ENCODE data around the gene MCCC2.

The MCCC2 gene

GRCh38 chr5:71693828-71694427, 106.8 kb downstream of the MCCC2 start:
- Histone ChIP-seq H3K9me3 (ENCODE audit: control insufficient read depth in 2 of 2, low read length in 2 of 2) (no peaks in the 10 kb centered on the region), H3K27ac (ENCODE audit: low read depth in 2 of 2, low read length in 2 of 2) (no peak overlapping the region), H3K4me3 (ENCODE audit: low read length in 2 of 2) (no peak overlapping the region), H3K9ac (ENCODE audit: low read depth in 1 of 2, low read length in 2 of 2) (no peak overlapping the region), H3K36me3 (ENCODE audit: control insufficient read depth in 2 of 2, insufficient read depth in 2 of 2, low read length in 2 of 2) (no peaks in the 10 kb centered on the region), H3K4me1 (ENCODE audit: control insufficient read depth in 2 of 2, insufficient read depth in 2 of 2, low read length in 2 of 2) (peaks cover 3 to 4% of the 10 kb centered on the region in 2 donors), H3K27me3 (ENCODE audit: control insufficient read depth in 2 of 2, insufficient read depth in 2 of 2, low read length in 2 of 2) (peaks cover 0 to 2% of the 10 kb centered on the region in 2 donors)

GRCh38 chr5:71695071-71695470, 107.9 kb downstream of the MCCC2 start:
- Histone ChIP-seq H3K9ac (ENCODE audit: low read depth in 1 of 2, low read length in 2 of 2) (no peak overlapping the region), H3K27ac (ENCODE audit: low read depth in 2 of 2, low read length in 2 of 2) (no peak overlapping the region), H3K36me3 (ENCODE audit: control insufficient read depth in 2 of 2, insufficient read depth in 2 of 2, low read length in 2 of 2) (no peaks in the 10 kb centered on the region), H3K27me3 (ENCODE audit: control insufficient read depth in 2 of 2, insufficient read depth in 2 of 2, low read length in 2 of 2) (no peaks in the 10 kb centered on the region), H3K4me3 (ENCODE audit: low read length in 2 of 2) (no peak overlapping the region), H3K9me3 (ENCODE audit: control insufficient read depth in 2 of 2, low read length in 2 of 2) (no peaks in the 10 kb centered on the region), H3K4me1 (ENCODE audit: control insufficient read depth in 2 of 2, insufficient read depth in 2 of 2, low read length in 2 of 2) (peaks cover 3 to 4% of the 10 kb centered on the region in 2 donors)

DNA sequence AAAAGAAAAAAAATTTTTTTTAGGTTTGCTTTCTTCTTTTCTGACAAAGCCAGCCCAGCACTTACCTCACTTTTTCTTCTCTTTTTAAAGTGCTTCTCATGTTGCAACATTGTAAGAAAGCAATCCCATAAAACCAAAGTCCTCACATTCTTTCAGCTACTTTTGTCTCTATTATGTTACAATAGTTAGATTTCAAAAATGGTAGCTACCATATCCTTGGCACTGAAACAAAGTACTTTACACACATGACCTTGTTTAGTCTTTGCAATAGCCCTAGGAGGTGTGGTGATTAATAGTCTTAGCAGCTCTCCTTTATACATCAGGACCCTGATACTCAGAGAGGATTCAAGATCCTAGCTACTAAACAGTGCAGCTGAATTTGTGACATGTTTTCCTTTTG, 108.5 kb downstream of the MCCC2 start:
- Histone ChIP-seq H3K4me3 (ENCODE audit: low read length in 2 of 2) (no peak overlapping the region), H3K9me3 (ENCODE audit: control insufficient read depth in 2 of 2, low read length in 2 of 2) (no peaks in the 10 kb centered on the region), H3K27ac (ENCODE audit: low read depth in 2 of 2, low read length in 2 of 2) (no peak overlapping the region), H3K4me1 (ENCODE audit: control insufficient read depth in 2 of 2, insufficient read depth in 2 of 2, low read length in 2 of 2) (peaks cover 3 to 4% of the 10 kb centered on the region in 2 donors), H3K9ac (ENCODE audit: low read depth in 1 of 2, low read length in 2 of 2) (no peak overlapping the region), H3K36me3 (ENCODE audit: control insufficient read depth in 2 of 2, insufficient read depth in 2 of 2, low read length in 2 of 2) (no peaks in the 10 kb centered on the region), H3K27me3 (ENCODE audit: control insufficient read depth in 2 of 2, insufficient read depth in 2 of 2, low read length in 2 of 2) (no peaks in the 10 kb centered on the region)

GRCh38 chr5:71697967-71698366, 110.8 kb downstream of the MCCC2 start:
- peaks cover 3 to 4% of the 10 kb centered on the region in 2 donors for H3K4me1 ChIP-seq (ENCODE audit: control insufficient read depth in 2 of 2, insufficient read depth in 2 of 2, low read length in 2 of 2)
- no peak overlapping the region for H3K27ac ChIP-seq (ENCODE audit: low read depth in 2 of 2, low read length in 2 of 2)
- no peak overlapping the region for H3K9ac ChIP-seq (ENCODE audit: low read depth in 1 of 2, low read length in 2 of 2)
- H3K27me3 ChIP-seq (ENCODE audit: control insufficient read depth in 2 of 2, insufficient read depth in 2 of 2, low read length in 2 of 2): no peaks in the 10 kb centered on the region
- no peaks in the 10 kb centered on the region for H3K9me3 ChIP-seq (ENCODE audit: control insufficient read depth in 2 of 2, low read length in 2 of 2)
- no peak overlapping the region for H3K4me3 ChIP-seq (ENCODE audit: low read length in 2 of 2)
- no peaks in the 10 kb centered on the region for H3K36me3 ChIP-seq (ENCODE audit: control insufficient read depth in 2 of 2, insufficient read depth in 2 of 2, low read length in 2 of 2)

GRCh38 chr5:71699233-71699632, 112.1 kb downstream of the MCCC2 start:
- no peak overlapping the region for H3K4me3 ChIP-seq (ENCODE audit: low read length in 2 of 2)
- H3K36me3 ChIP-seq (ENCODE audit: control insufficient read depth in 2 of 2, insufficient read depth in 2 of 2, low read length in 2 of 2): no peaks in the 10 kb centered on the region
- H3K4me1 ChIP-seq (ENCODE audit: control insufficient read depth in 2 of 2, insufficient read depth in 2 of 2, low read length in 2 of 2): peaks cover 0 to 4% of the 10 kb centered on the region in 2 donors
- H3K27ac ChIP-seq (ENCODE audit: low read depth in 2 of 2, low read length in 2 of 2): no peak overlapping the region
- no peaks in the 10 kb centered on the region for H3K9me3 ChIP-seq (ENCODE audit: control insufficient read depth in 2 of 2, low read length in 2 of 2)
- peaks cover 0 to 4% of the 10 kb centered on the region in 2 donors for H3K27me3 ChIP-seq (ENCODE audit: control insufficient read depth in 2 of 2, insufficient read depth in 2 of 2, low read length in 2 of 2)
- no peak overlapping the region for H3K9ac ChIP-seq (ENCODE audit: low read depth in 1 of 2, low read length in 2 of 2)

DNA sequence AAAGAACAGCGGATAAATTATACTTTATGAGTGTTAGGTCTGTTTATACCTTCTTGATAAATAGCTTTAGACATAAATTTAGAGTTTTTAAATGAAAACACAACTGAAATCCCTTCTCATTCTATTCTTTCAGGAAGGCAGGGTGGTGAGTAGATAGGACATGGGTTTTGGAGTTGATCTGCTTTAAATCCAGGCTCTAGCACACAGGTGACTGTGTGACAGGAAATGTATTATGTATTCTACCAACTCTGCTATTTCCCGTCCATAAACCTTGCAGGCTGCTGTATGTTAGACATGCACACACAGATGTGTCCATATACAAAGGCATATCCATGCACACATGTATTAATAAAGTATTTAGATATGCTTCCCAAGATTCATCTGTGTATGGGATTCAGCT, 112.6 kb downstream of the MCCC2 start:
- H3K27ac ChIP-seq (ENCODE audit: low read depth in 2 of 2, low read length in 2 of 2): no peak overlapping the region
- H3K27me3 ChIP-seq (ENCODE audit: control insufficient read depth in 2 of 2, insufficient read depth in 2 of 2, low read length in 2 of 2): peaks cover 0 to 4% of the 10 kb centered on the region in 2 donors
- H3K4me1 ChIP-seq (ENCODE audit: control insufficient read depth in 2 of 2, insufficient read depth in 2 of 2, low read length in 2 of 2): peaks cover 0 to 4% of the 10 kb centered on the region in 2 donors
- H3K9ac ChIP-seq (ENCODE audit: low read depth in 1 of 2, low read length in 2 of 2): no peak overlapping the region
- no peak overlapping the region for H3K4me3 ChIP-seq (ENCODE audit: low read length in 2 of 2)
- H3K36me3 ChIP-seq (ENCODE audit: control insufficient read depth in 2 of 2, insufficient read depth in 2 of 2, low read length in 2 of 2): no peaks in the 10 kb centered on the region
- no peaks in the 10 kb centered on the region for H3K9me3 ChIP-seq (ENCODE audit: control insufficient read depth in 2 of 2, low read length in 2 of 2)

DNA sequence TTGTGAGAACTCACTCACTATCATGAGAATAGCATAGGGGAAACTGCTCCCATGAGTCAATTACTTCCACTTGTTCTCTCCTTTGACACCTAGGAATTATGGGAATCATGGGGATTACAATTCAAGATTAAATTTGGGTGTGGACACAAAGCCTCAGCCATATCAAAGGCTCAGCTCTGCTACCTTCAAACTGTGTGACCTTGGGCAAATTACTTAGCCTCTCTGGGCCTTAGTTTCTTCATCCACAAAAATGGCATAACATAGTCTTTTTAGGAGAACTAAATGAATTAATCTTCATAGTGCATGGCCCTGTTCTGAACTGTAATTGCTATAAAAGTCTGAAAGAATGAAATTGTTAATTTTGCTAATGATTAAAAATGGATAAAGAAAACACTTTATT, 113.7 kb downstream of the MCCC2 start:
- Histone ChIP-seq H3K4me1 (ENCODE audit: control insufficient read depth in 2 of 2, insufficient read depth in 2 of 2, low read length in 2 of 2) (no peaks in the 10 kb centered on the region), H3K9me3 (ENCODE audit: control insufficient read depth in 2 of 2, low read length in 2 of 2) (no peaks in the 10 kb centered on the region), H3K36me3 (ENCODE audit: control insufficient read depth in 2 of 2, insufficient read depth in 2 of 2, low read length in 2 of 2) (no peaks in the 10 kb centered on the region), H3K4me3 (ENCODE audit: low read length in 2 of 2) (no peak overlapping the region), H3K9ac (ENCODE audit: low read depth in 1 of 2, low read length in 2 of 2) (no peak overlapping the region), H3K27ac (ENCODE audit: low read depth in 2 of 2, low read length in 2 of 2) (no peak overlapping the region), H3K27me3 (ENCODE audit: control insufficient read depth in 2 of 2, insufficient read depth in 2 of 2, low read length in 2 of 2) (peaks cover 0 to 4% of the 10 kb centered on the region in 2 donors)

GRCh38 chr5:71701407-71701806, 114.3 kb downstream of the MCCC2 start:
- H3K27me3 ChIP-seq (ENCODE audit: control insufficient read depth in 2 of 2, insufficient read depth in 2 of 2, low read length in 2 of 2): peaks cover 0 to 4% of the 10 kb centered on the region in 2 donors

DNA sequence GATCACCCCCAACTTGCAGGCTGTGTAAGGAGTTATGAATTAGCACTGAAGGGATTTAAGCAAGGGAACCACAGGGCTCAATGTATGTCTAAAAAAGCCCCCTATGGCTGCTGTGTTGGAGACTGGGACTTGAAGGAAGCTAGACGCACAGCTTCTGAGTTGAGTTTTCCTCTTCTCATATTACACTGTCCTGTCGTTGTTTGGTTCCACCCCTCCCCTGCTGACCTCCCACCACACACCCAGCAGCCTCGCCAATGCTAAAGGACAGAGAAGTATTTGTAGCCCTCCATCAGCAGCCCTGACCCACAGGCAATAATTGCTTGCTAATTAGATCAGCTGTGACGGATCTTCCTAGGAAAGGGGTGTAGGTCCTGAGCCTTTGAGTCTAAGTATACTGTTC, 116.8 kb downstream of the MCCC2 start:
- no peaks in the 10 kb centered on the region for H3K9me3 ChIP-seq (ENCODE audit: control insufficient read depth in 2 of 2, low read length in 2 of 2)
- H3K4me1 ChIP-seq (ENCODE audit: control insufficient read depth in 2 of 2, insufficient read depth in 2 of 2, low read length in 2 of 2): no peaks in the 10 kb centered on the region
- no peak overlapping the region for H3K27ac ChIP-seq (ENCODE audit: low read depth in 2 of 2, low read length in 2 of 2)
- no peak overlapping the region for H3K9ac ChIP-seq (ENCODE audit: low read depth in 1 of 2, low read length in 2 of 2)
- H3K36me3 ChIP-seq (ENCODE audit: control insufficient read depth in 2 of 2, insufficient read depth in 2 of 2, low read length in 2 of 2): no peaks in the 10 kb centered on the region
- H3K27me3 ChIP-seq (ENCODE audit: control insufficient read depth in 2 of 2, insufficient read depth in 2 of 2, low read length in 2 of 2): peaks cover 0 to 4% of the 10 kb centered on the region in 2 donors
- no peak overlapping the region for H3K4me3 ChIP-seq (ENCODE audit: low read length in 2 of 2)

More at GRCh38 chr5:71701407-71701806, 114.3 kb downstream of the MCCC2 start:
- H3K4me3 ChIP-seq (ENCODE audit: low read length in 2 of 2): no peak overlapping the region
- H3K36me3 ChIP-seq (ENCODE audit: control insufficient read depth in 2 of 2, insufficient read depth in 2 of 2, low read length in 2 of 2): no peaks in the 10 kb centered on the region
- no peak overlapping the region for H3K9ac ChIP-seq (ENCODE audit: low read depth in 1 of 2, low read length in 2 of 2)
- no peaks in the 10 kb centered on the region for H3K4me1 ChIP-seq (ENCODE audit: control insufficient read depth in 2 of 2, insufficient read depth in 2 of 2, low read length in 2 of 2)
- H3K27ac ChIP-seq (ENCODE audit: low read depth in 2 of 2, low read length in 2 of 2): no peak overlapping the region
- H3K9me3 ChIP-seq (ENCODE audit: control insufficient read depth in 2 of 2, low read length in 2 of 2): no peaks in the 10 kb centered on the region

DNA sequence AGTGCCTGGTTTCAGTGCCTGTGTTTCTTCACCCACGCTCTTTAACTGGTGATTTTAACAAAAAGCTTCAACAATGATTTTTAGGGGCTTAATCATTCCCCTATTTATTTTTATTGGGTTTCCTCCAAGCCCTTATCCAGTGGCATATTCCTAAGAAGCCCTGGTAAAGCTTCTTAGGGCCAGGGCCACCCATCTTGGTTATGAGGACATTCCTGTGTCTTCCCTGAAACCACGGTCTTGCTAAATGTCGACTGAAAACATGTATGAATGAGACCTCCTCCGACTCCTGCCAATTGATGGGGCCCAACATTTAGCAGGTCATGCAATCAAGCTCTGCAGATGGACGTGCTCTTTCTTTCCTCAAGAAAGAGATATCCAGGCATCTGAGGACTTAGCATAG, 118.3 kb downstream of the MCCC2 start:
- Histone ChIP-seq H3K36me3 (ENCODE audit: control insufficient read depth in 2 of 2, insufficient read depth in 2 of 2, low read length in 2 of 2) (no peaks in the 10 kb centered on the region), H3K4me1 (ENCODE audit: control insufficient read depth in 2 of 2, insufficient read depth in 2 of 2, low read length in 2 of 2) (no peaks in the 10 kb centered on the region), H3K9ac (ENCODE audit: low read depth in 1 of 2, low read length in 2 of 2) (no peak overlapping the region), H3K27me3 (ENCODE audit: control insufficient read depth in 2 of 2, insufficient read depth in 2 of 2, low read length in 2 of 2) (peaks cover 0 to 4% of the 10 kb centered on the region in 2 donors), H3K9me3 (ENCODE audit: control insufficient read depth in 2 of 2, low read length in 2 of 2) (no peaks in the 10 kb centered on the region), H3K4me3 (ENCODE audit: low read length in 2 of 2) (no peak overlapping the region), H3K27ac (ENCODE audit: low read depth in 2 of 2, low read length in 2 of 2) (no peak overlapping the region)
